ENCODE results near the gene HDAC5. TPM values are rescaled to one million over a fixed set of nuclear protein-coding genes. Genes with fewer than 3 reads are reported as not detected.

HDAC5 gene
- total RNA-seq, 4 donors from 2014 or later, result 42.4 to 71.0 (median 48.4) TPM

- H3K9me3 ChIP-seq, result no peaks in the 10 kb centered on the region
- no peak for TF ChIP-seq CTCF (IDR thresholded peaks at IDR 0.05)
- TF ChIP-seq POLR2A (IDR thresholded peaks at IDR 0.05), result no peak
- peaks cover 0 to 39% (median 0%) of the 10 kb centered on the region in 3 donors for H3K36me3 ChIP-seq
- no peaks in the 10 kb centered on the region for H3K27me3 ChIP-seq
- DNase-seq, result no peak
- peak overlapping the region in 3 of 4 donors; percentile 63 to 84 (median 78) for H3K27ac ChIP-seq
- H3K4me1 ChIP-seq, result peaks cover 0 to 34% (median 3%) of the 10 kb centered on the region in 4 donors
- H3K4me3 ChIP-seq, result no peak overlapping the region
Observed at GRCh38 chr17:44094701-44095387, 28.6 kb downstream of the HDAC5 start.

- Histone ChIP-seq H3K4me1 (peaks cover 0 to 34% (median 3%) of the 10 kb centered on the region in 4 donors), H3K36me3 (peaks cover 0 to 50% (median 0%) of the 10 kb centered on the region in 3 donors), H3K27ac (no peak overlapping the region), H3K9me3 (no peaks in the 10 kb centered on the region), H3K27me3 (no peaks in the 10 kb centered on the region), H3K4me3 (no peak overlapping the region)
- DNase-seq, result no peak
- TF ChIP-seq POLR2A (IDR thresholded peaks at IDR 0.05), result no peak
- no peak for TF ChIP-seq CTCF (IDR thresholded peaks at IDR 0.05)
Observed at GRCh38 chr17:44093231-44093900, 30.1 kb downstream of the HDAC5 start.

- Histone ChIP-seq H3K9me3 (no peaks in the 10 kb centered on the region), H3K27me3 (no peaks in the 10 kb centered on the region), H3K36me3 (peaks cover 0 to 61% (median 0%) of the 10 kb centered on the region in 3 donors), H3K4me1 (peaks cover 0 to 25% (median 3%) of the 10 kb centered on the region in 4 donors), H3K4me3 (no peak overlapping the region), H3K27ac (no peak overlapping the region)
- TF ChIP-seq POLR2A (IDR thresholded peaks at IDR 0.05) (no peak), CTCF (IDR thresholded peaks at IDR 0.05) (no peak)
- no peak for DNase-seq
Observed at GRCh38 chr17:44092051-44092450, 31.4 kb downstream of the HDAC5 start.

GRCh38 chr17:44091200-44091997 is 32.0 kb downstream of the HDAC5 start:
- H3K27ac ChIP-seq, result no peak overlapping the region

More at GRCh38 chr17:44091200-44091997, 32.0 kb downstream of the HDAC5 start:
- Histone ChIP-seq H3K4me1 (peaks cover 0 to 21% (median 3%) of the 10 kb centered on the region in 4 donors), H3K27me3 (no peaks in the 10 kb centered on the region), H3K36me3 (peaks cover 0 to 68% (median 0%) of the 10 kb centered on the region in 3 donors), H3K9me3 (no peaks in the 10 kb centered on the region), H3K4me3 (no peak overlapping the region)
- DNase-seq, result no peak
- TF ChIP-seq POLR2A (IDR thresholded peaks at IDR 0.05) (no peak), CTCF (IDR thresholded peaks at IDR 0.05) (no peak)
